Tibial nerve (tissue), 3 donors: ENCODE data around the gene HLF.

Source experiments
- CTCF ChIP-seq, 5 experiments: fragments of 200-600 bp in 3 of 5; fragments of 450-650 bp in 2 of 5; sonication (generic) in 3 of 5; IDR thresholded peaks; one replicate each; pipeline ENCODE4 v1.5.1; 2016 to 2019; ENCODE audit warnings: antibody characterized with exemption in 5 of 5, mild to moderate bottlenecking in 3 of 5, moderate library complexity in 2 of 5
- POLR2A ChIP-seq, 2 donors: fragments of 450-650 bp; IDR thresholded peaks; one replicate each; pipeline ENCODE4 v1.6.1; 2017; ENCODE audit warnings: antibody characterized with exemption in 2 of 2, mild to moderate bottlenecking in 2 of 2, moderate library complexity in 2 of 2

- TF ChIP-seq CTCF (IDR thresholded peaks at IDR 0.05), result no peak
- TF ChIP-seq POLR2A (IDR thresholded peaks at IDR 0.05), result no peak
Observed at GRCh38 chr17:55225237-55225636, 39.5 kb upstream of the HLF start.
